NCI-H345 treated with DMSO at 0.1 percent for 48 hours (cell line): ENCODE results near the gene NRCAM.

Experiments
- DNase-seq: peaks from one replicate; lab custom pipeline; 2025; ENCODE audit not compliant: unreplicated experiment; lab: John Stamatoyannopoulos, UW

NRCAM gene

GRCh38 chr7:108108131-108108530 lies 348.1 kb downstream of the NRCAM start:
- DNase-seq = no peak

- no peak for DNase-seq
Observed at GRCh38 chr7:108104324-108104723, 351.9 kb downstream of the NRCAM start.

GRCh38 chr7:108103558-108104298 lies 352.5 kb downstream of the NRCAM start:
- no peak for DNase-seq

GRCh38 chr7:108102671-108103312 lies 353.4 kb downstream of the NRCAM start:
- no peak for DNase-seq

GRCh38 chr7:108101759-108102158 lies 354.5 kb downstream of the NRCAM start:
- no peak for DNase-seq

GRCh38 chr7:108099713-108100112 lies 356.5 kb downstream of the NRCAM start:
- no peak for DNase-seq

GRCh38 chr7:108097703-108098102 lies 358.5 kb downstream of the NRCAM start:
- no peak for DNase-seq
